ENCODE data around the gene SGMS2. TPM values are rescaled to one million over a fixed set of nuclear protein-coding genes. Genes with fewer than 3 reads are reported as not detected.

SGMS2 gene
- total and polyA plus RNA-seq, 2 of the 13 experiments (the other 11 are each of a cell fraction or from before 2014, with no cell fraction given) = 1.2 to 1.7 TPM

GRCh38 chr4:107837317-107837716 is 12.6 kb downstream of the SGMS2 start:
- H3K9me3 ChIP-seq (ENCODE audit: low read length) = no peaks in the 10 kb centered on the region
- CTCF ChIA-PET (ENCODE audit: low intra/inter-chr PET ratio, low total read pairs) = interaction anchor here (0.6 kb wide), 1 partner anchor 23 kb away, joined by 3 read pairs; no protein-coding TSS in a partner anchor
- no peaks in the 10 kb centered on the region for H3K79me2 ChIP-seq (ENCODE audit: insufficient read depth, low read length)
- POLR2A ChIA-PET = no interaction called here
- H4K20me1 ChIP-seq (ENCODE audit: insufficient read depth, low read length) = no peaks in the 10 kb centered on the region
- no peak overlapping the region for H3K4me2 ChIP-seq (ENCODE audit: low read depth, low read length)
- in situ Hi-C loops (cut with HindIII; ENCODE audit: extremely low pct_ligation_motif_present, low pct_unique_long_range_greater_than_20kb) (no loop called here), intact Hi-C loops (cut with micrococcal nuclease; ENCODE audit: unreplicated experiment) (no loop called here)
- no peak overlapping the region for H3K4me3 ChIP-seq (replicated peaks in 1 of 3; ENCODE audit: insufficient read depth in 1 of 3, low read depth in 2 of 3, low read length in 3 of 3)
- H3K36me3 ChIP-seq (replicated peaks in 1 of 2; ENCODE audit: control insufficient read depth in 1 of 2, insufficient read depth in 2 of 2, low read length in 2 of 2) = no peaks in the 10 kb centered on the region
- WGBS (ENCODE audit: low lambda C conversion rate) = 67% methylated on average over 4 of the region's 4 CpGs
- ATAC-seq = no peak
- no peaks in the 10 kb centered on the region for H3K27me3 ChIP-seq (ENCODE audit: control insufficient read depth in 1 of 2, insufficient read depth in 2 of 2, low read length in 2 of 2)
- no peak overlapping the region for H3K27ac ChIP-seq (ENCODE audit: extremely low read length, insufficient read depth, low read length)
- BruUV-seq (replicated peaks) = no TSS peak
- H2AFZ ChIP-seq (ENCODE audit: low read length) = no peak overlapping the region
- DNase-seq (ENCODE audit: low spot score) = no peak
- FAIRE-seq = no peak
- TF ChIP-seq ZNF18 (CRISPR knock-in tag; IDR thresholded peaks at IDR 0.05; ENCODE audit: insufficient replicate concordance) (no peak), ZNF703 (CRISPR knock-in tag; IDR thresholded peaks at IDR 0.05; ENCODE audit: borderline replicate concordance) (no peak), GZF1 (CRISPR knock-in tag; IDR thresholded peaks at IDR 0.05) (no peak), NFYC (CRISPR knock-in tag; IDR thresholded peaks at IDR 0.05) (no peak), ZNF407 (CRISPR knock-in tag; IDR thresholded peaks at IDR 0.05; ENCODE audit: not compliant biosample characterization) (no peak), FOSL2 (CRISPR knock-in tag; IDR thresholded peaks at IDR 0.05) (no peak), NKX3-1 (CRISPR knock-in tag; IDR thresholded peaks at IDR 0.05) (no peak)
- no peaks in the 10 kb centered on the region for H3K4me1 ChIP-seq (ENCODE audit: insufficient read depth, low read length)
- H3K9ac ChIP-seq (ENCODE audit: insufficient read depth, low read depth, low read length) = no peak overlapping the region
